ENCODE results near the gene MRRF. TPM values are rescaled to one million over a fixed set of nuclear protein-coding genes. Genes with fewer than 3 reads are reported as not detected.

The MRRF gene
- total RNA-seq, 1 experiment from 2014 or later, result 67.3 TPM

DNA sequence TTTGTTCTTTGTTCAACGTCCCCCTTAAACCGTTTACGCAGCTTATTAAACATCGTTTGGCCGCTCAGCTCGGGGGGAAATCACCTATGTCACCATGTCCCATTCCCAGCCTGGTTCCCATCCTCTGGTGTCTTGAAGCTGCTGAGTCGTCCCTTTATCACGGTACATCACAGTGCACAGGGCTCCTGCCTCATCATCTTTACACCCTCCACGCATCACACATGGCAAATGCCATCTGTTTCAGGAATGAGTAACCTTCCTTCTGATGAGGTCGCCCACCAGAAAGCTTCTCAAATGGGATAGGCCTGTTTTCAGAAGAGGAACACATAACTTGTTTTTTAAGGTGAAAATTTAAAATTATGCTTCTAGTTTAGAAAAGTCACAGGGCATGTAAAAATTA is 28.0 kb upstream of the MRRF start:
- Histone ChIP-seq H3K4me3 (ENCODE audit: low read length) (no peak overlapping the region), H3K27ac (ENCODE audit: low read length) (no peak overlapping the region), H3K4me2 (ENCODE audit: low read depth, low read length, poor library complexity, severe bottlenecking) (no peak overlapping the region), H3K9ac (ENCODE audit: low read length) (no peak overlapping the region), H4K20me1 (ENCODE audit: insufficient read depth, low read depth, low read length) (peaks cover 4% of the 10 kb centered on the region; the same call in 1 of the 2 replicates), H3K9me3 (ENCODE audit: low read length) (no peaks in the 10 kb centered on the region), H3K27me3 (ENCODE audit: low read length) (no peaks in the 10 kb centered on the region), H3K4me1 (ENCODE audit: low read length) (no peaks in the 10 kb centered on the region), H2AFZ (ENCODE audit: low read length) (no peak overlapping the region), H3K36me3 (ENCODE audit: insufficient read depth, low read length) (peaks cover 8% of the 10 kb centered on the region; the same call in 1 of the 2 replicates), H3K9me2 (replicated peaks; ENCODE audit: insufficient read depth, low read length) (no peaks in the 10 kb centered on the region), H3K79me2 (ENCODE audit: low read length) (no peaks in the 10 kb centered on the region)
- DNase-seq, result no peak

DNA sequence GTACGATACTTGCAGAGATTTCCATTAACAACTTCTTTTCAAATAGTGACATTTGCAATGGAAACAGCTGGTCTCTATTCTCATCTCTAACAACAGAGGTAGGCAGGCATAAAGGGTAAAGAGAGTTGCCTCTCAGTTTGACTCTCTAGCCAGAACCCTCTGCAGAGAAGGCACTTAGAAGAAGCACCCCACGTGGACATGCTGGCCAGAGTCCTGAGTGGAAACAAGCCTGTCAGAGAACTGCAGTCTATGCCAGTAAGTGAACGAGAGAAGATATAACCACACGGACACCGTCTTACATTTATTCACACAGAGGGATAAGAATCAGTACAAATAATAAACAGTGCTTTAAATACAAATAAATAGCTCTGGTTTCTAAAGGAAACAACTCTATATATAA is 25.0 kb upstream of the MRRF start:
- no peak overlapping the region for H2AFZ ChIP-seq (ENCODE audit: low read length)
- H3K79me2 ChIP-seq (ENCODE audit: low read length), result no peaks in the 10 kb centered on the region
- H3K36me3 ChIP-seq (ENCODE audit: insufficient read depth, low read length), result peaks cover 29% of the 10 kb centered on the region; the same call in 1 of the 2 replicates
- H3K4me2 ChIP-seq (ENCODE audit: low read depth, low read length, poor library complexity, severe bottlenecking), result no peak overlapping the region
- no peaks in the 10 kb centered on the region for H3K9me3 ChIP-seq (ENCODE audit: low read length)
- no peaks in the 10 kb centered on the region for H3K27me3 ChIP-seq (ENCODE audit: low read length)
- DNase-seq, result no peak
- H4K20me1 ChIP-seq (ENCODE audit: insufficient read depth, low read depth, low read length), result peaks cover 4% of the 10 kb centered on the region; the same call in 1 of the 2 replicates
- H3K4me3 ChIP-seq (ENCODE audit: low read length), result no peak overlapping the region
- no peak overlapping the region for H3K27ac ChIP-seq (ENCODE audit: low read length)
- H3K9ac ChIP-seq (ENCODE audit: low read length), result no peak overlapping the region
- H3K4me1 ChIP-seq (ENCODE audit: low read length), result no peaks in the 10 kb centered on the region
- H3K9me2 ChIP-seq (replicated peaks; ENCODE audit: insufficient read depth, low read length), result no peaks in the 10 kb centered on the region

DNA sequence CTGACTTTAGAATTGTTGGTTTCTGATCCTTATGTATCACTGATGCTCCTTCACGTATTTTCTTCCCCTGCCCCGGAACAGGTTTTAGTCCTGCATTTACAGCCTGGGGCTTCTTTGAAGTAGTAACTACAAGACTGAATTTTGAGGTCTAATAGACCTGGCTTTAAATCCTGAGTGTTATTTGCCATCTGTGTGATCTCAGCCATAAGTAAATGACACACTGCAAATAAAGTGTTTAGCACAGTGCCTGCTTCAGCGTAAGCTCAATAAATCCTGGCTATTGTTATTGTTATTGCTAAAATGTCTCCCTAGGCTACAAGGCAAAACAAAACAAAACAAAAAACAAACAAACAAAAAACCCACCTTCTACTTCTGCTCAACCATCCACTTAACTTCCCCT is 20.3 kb upstream of the MRRF start:
- Histone ChIP-seq H2AFZ (ENCODE audit: low read length) (no peak overlapping the region), H3K27ac (ENCODE audit: low read length) (no peak overlapping the region), H4K20me1 (ENCODE audit: insufficient read depth, low read depth, low read length) (no peaks in the 10 kb centered on the region), H3K27me3 (ENCODE audit: low read length) (no peaks in the 10 kb centered on the region), H3K4me2 (ENCODE audit: low read depth, low read length, poor library complexity, severe bottlenecking) (no peak overlapping the region), H3K4me3 (ENCODE audit: low read length) (no peak overlapping the region), H3K9me3 (ENCODE audit: low read length) (no peaks in the 10 kb centered on the region), H3K9ac (ENCODE audit: low read length) (no peak overlapping the region), H3K79me2 (ENCODE audit: low read length) (0 out of 2 replicates have a peak, but pooled peaks cover 3% of the 10 kb centered on the region), H3K36me3 (ENCODE audit: insufficient read depth, low read length) (peaks cover 45% of the 10 kb centered on the region; the same call in 1 of the 2 replicates), H3K9me2 (replicated peaks; ENCODE audit: insufficient read depth, low read length) (no peaks in the 10 kb centered on the region), H3K4me1 (ENCODE audit: low read length) (no peaks in the 10 kb centered on the region)
- no peak for DNase-seq

DNA sequence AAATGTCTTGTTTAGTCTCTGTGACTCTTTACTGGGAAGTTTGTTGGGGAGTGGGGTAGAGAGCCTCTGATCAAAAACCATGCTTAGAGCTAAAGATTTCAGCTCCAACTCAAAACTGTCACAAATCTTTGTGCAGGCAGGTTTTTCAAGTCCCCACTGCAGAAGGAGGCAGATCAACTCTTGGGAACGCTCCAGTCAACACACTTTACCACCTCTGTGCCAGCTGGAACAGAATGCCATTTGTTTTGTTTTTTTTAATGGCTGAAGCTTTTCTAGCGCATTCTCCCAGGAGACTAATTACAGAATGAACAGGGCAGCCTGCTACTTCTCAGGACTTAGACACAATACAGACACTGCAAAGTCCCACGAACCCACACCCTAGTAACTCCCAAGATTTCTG is 18.0 kb upstream of the MRRF start:
- no peaks in the 10 kb centered on the region for H3K27me3 ChIP-seq (ENCODE audit: low read length)
- H3K27ac ChIP-seq (ENCODE audit: low read length), result no peak overlapping the region
- no peak overlapping the region for H2AFZ ChIP-seq (ENCODE audit: low read length)
- no peaks in the 10 kb centered on the region for H3K4me1 ChIP-seq (ENCODE audit: low read length)
- H3K9ac ChIP-seq (ENCODE audit: low read length), result no peak overlapping the region
- no peak for DNase-seq
- H4K20me1 ChIP-seq (ENCODE audit: insufficient read depth, low read depth, low read length), result no peaks in the 10 kb centered on the region
- no peaks in the 10 kb centered on the region for H3K9me2 ChIP-seq (replicated peaks; ENCODE audit: insufficient read depth, low read length)
- H3K36me3 ChIP-seq (ENCODE audit: insufficient read depth, low read length), result peaks cover 54% of the 10 kb centered on the region
- H3K4me3 ChIP-seq (ENCODE audit: low read length), result no peak overlapping the region
- peaks cover 6% of the 10 kb centered on the region; the same call in 1 of the 2 replicates for H3K79me2 ChIP-seq (ENCODE audit: low read length)
- H3K4me2 ChIP-seq (ENCODE audit: low read depth, low read length, poor library complexity, severe bottlenecking), result no peak overlapping the region
- H3K9me3 ChIP-seq (ENCODE audit: low read length), result no peaks in the 10 kb centered on the region

DNA sequence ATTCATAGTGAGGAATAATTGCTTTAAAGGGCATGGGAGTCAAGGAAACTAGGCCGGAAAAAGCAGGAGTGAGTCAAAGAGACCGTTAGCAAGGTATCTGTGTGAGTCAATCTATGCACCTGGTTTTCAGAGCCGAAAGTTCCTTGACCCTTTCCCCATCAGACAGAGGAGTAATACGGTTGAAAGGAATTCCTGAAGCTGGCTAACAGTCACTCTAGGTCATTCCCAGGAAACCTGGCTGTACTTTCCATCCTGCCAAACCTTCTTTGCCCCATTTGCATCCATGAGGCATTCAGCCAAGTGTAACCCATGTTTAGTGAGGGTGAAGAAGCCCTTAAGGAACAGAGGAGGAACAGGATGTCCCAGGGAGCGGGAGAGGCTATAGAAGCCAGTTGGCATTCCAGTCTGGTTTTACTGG is 16.2 kb upstream of the MRRF start:
- Histone ChIP-seq H3K9ac (ENCODE audit: low read length) (no peak overlapping the region), H3K4me1 (ENCODE audit: low read length) (no peaks in the 10 kb centered on the region), H3K36me3 (ENCODE audit: insufficient read depth, low read length) (peaks cover 53% of the 10 kb centered on the region), H3K27ac (ENCODE audit: low read length) (no peak overlapping the region), H3K27me3 (ENCODE audit: low read length) (no peaks in the 10 kb centered on the region), H3K79me2 (ENCODE audit: low read length) (peaks cover 24% of the 10 kb centered on the region), H3K9me2 (replicated peaks; ENCODE audit: insufficient read depth, low read length) (no peaks in the 10 kb centered on the region), H3K9me3 (ENCODE audit: low read length) (no peaks in the 10 kb centered on the region), H2AFZ (ENCODE audit: low read length) (no peak overlapping the region), H3K4me3 (ENCODE audit: low read length) (no peak overlapping the region), H3K4me2 (ENCODE audit: low read depth, low read length, poor library complexity, severe bottlenecking) (no peak overlapping the region), H4K20me1 (ENCODE audit: insufficient read depth, low read depth, low read length) (no peaks in the 10 kb centered on the region)
- DNase-seq, result no peak

DNA sequence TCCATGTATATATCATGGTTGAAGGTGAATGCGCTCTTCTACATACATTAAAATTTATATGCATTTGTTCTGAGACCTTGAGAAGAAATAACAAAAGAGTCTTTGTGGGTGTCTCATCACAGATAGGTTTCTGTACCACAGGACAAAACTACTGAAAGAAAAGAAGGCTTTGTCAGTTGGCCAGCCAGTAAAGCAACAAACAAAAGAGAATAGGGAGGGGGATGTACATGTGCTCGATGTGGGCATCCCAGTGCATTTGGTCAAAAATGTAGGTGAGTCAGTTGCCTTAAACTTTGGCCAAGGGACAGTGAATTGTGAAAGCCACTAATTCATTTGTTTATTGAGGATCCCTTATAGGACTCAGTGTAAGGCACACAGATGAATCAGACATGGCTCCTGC is 13.3 kb upstream of the MRRF start:
- Histone ChIP-seq H3K4me1 (ENCODE audit: low read length) (peaks cover 9% of the 10 kb centered on the region), H3K4me2 (ENCODE audit: low read depth, low read length, poor library complexity, severe bottlenecking) (no peak overlapping the region), H3K36me3 (ENCODE audit: insufficient read depth, low read length) (peaks cover 48% of the 10 kb centered on the region), H3K9me2 (replicated peaks; ENCODE audit: insufficient read depth, low read length) (no peaks in the 10 kb centered on the region), H3K4me3 (ENCODE audit: low read length) (no peak overlapping the region), H3K9me3 (ENCODE audit: low read length) (no peaks in the 10 kb centered on the region), H2AFZ (ENCODE audit: low read length) (no peak overlapping the region), H3K27me3 (ENCODE audit: low read length) (no peaks in the 10 kb centered on the region), H3K27ac (ENCODE audit: low read length) (no peak overlapping the region), H4K20me1 (ENCODE audit: insufficient read depth, low read depth, low read length) (0 out of 2 replicates have a peak, but pooled peaks cover 3% of the 10 kb centered on the region), H3K79me2 (ENCODE audit: low read length) (peaks cover 46% of the 10 kb centered on the region), H3K9ac (ENCODE audit: low read length) (no peak overlapping the region)
- no peak for DNase-seq

DNA sequence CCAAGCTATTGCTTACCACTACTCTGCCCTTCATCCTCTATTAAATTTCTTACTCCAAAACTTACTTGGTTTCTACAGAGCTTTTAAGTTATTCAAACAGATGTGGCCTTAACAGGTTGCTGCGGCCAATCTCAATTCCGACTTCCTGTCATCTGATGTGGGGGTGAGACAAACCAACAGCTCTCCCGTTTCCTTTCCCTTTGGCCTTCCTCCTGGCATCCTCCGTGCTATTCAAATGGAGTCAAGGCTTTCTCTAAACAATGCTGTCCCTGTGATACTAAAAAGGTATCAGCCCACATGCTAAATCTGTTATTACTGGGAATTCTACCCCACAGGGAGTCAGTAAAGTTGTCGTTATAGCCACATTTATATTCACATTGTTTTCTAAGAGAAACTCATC is 11.9 kb upstream of the MRRF start:
- peaks cover 50% of the 10 kb centered on the region for H3K36me3 ChIP-seq (ENCODE audit: insufficient read depth, low read length)
- no peaks in the 10 kb centered on the region for H3K9me3 ChIP-seq (ENCODE audit: low read length)
- no peak overlapping the region for H2AFZ ChIP-seq (ENCODE audit: low read length)
- H3K4me3 ChIP-seq (ENCODE audit: low read length), result no peak overlapping the region
- H3K27me3 ChIP-seq (ENCODE audit: low read length), result no peaks in the 10 kb centered on the region
- peaks cover 9% of the 10 kb centered on the region for H3K4me1 ChIP-seq (ENCODE audit: low read length)
- H3K9me2 ChIP-seq (replicated peaks; ENCODE audit: insufficient read depth, low read length), result no peaks in the 10 kb centered on the region
- H4K20me1 ChIP-seq (ENCODE audit: insufficient read depth, low read depth, low read length), result 0 out of 2 replicates have a peak, but pooled peaks cover 3% of the 10 kb centered on the region
- H3K4me2 ChIP-seq (ENCODE audit: low read depth, low read length, poor library complexity, severe bottlenecking), result no peak overlapping the region
- peaks cover 59% of the 10 kb centered on the region for H3K79me2 ChIP-seq (ENCODE audit: low read length)
- no peak for DNase-seq
- H3K9ac ChIP-seq (ENCODE audit: low read length), result no peak overlapping the region
- H3K27ac ChIP-seq (ENCODE audit: low read length), result no peak overlapping the region

DNA sequence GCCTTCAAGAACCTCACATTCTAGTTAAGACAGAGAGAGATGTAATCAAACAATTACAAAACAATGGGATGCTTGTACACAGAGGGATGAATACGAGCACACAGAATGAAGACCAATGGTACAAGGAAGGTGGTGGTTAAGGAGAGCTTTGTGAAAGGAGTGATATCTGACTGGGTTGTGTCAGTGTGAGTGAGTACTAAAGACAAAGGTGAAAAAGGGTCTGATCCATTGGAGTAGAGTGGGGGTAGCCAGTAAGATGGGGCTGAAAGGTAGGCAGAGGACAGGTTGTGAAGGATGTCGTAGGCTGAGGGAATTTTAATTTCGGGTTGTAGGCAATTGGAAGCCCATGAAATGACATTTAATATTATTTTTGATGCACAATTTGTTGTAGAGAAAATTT is 9.9 kb upstream of the MRRF start:
- Histone ChIP-seq H3K36me3 (ENCODE audit: insufficient read depth, low read length) (peaks cover 43% of the 10 kb centered on the region), H3K4me3 (ENCODE audit: low read length) (no peak overlapping the region), H3K27ac (ENCODE audit: low read length) (no peak overlapping the region), H3K9me2 (replicated peaks; ENCODE audit: insufficient read depth, low read length) (no peaks in the 10 kb centered on the region), H3K4me1 (ENCODE audit: low read length) (peaks cover 9% of the 10 kb centered on the region), H3K9me3 (ENCODE audit: low read length) (no peaks in the 10 kb centered on the region), H3K4me2 (ENCODE audit: low read depth, low read length, poor library complexity, severe bottlenecking) (no peak overlapping the region), H2AFZ (ENCODE audit: low read length) (no peak overlapping the region), H3K79me2 (ENCODE audit: low read length) (peaks cover 70% of the 10 kb centered on the region), H4K20me1 (ENCODE audit: insufficient read depth, low read depth, low read length) (0 out of 2 replicates have a peak, but pooled peaks cover 3% of the 10 kb centered on the region), H3K27me3 (ENCODE audit: low read length) (no peaks in the 10 kb centered on the region), H3K9ac (ENCODE audit: low read length) (0 out of 2 replicates have a peak overlapping the region, but pooled peaks have one; percentile 5)
- DNase-seq, result no peak
